Thoracic aorta (tissue), 2 donors: ENCODE measurements around the gene MME. TPM values are rescaled to one million over a fixed set of nuclear protein-coding genes. Genes with fewer than 3 reads are reported as not detected.

Experiments
- ATAC-seq: fragments of 150-250 bp; one replicate; pipeline ENCODE4 v1.8.0; 2017; ENCODE audit warnings: low read depth; ENCODE audit not compliant: insufficient number of reproducible peaks, low FRiP score
- DNase-seq: peaks from one replicate; pipeline ENCODE4 v3.0.0-alpha.2; 2020; ENCODE audit warnings: low spot score
- H3K27ac ChIP-seq, 2 donors: fragments of 200-600 bp; sonication (generic); 1 replicate in 1 of 2; 2 replicates in 1 of 2; pipeline ENCODE4 v1.5.1; 2016; ENCODE audit warnings: mild to moderate bottlenecking in 2 of 2, moderate library complexity in 2 of 2
- H3K27me3 ChIP-seq: fragments of 200-600 bp; sonication (generic); replicated peaks from 2 replicates; pipeline ENCODE4 v1.6.0; 2016; ENCODE audit warnings: mild to moderate bottlenecking; ENCODE audit not compliant: insufficient read depth
- H3K36me3 ChIP-seq: fragments of 200-600 bp; sonication (generic); one replicate; pipeline ENCODE4 v1.5.1; 2016
- H3K4me1 ChIP-seq, 2 donors: fragments of 200-600 bp; sonication (generic); 1 replicate in 1 of 2; 2 replicates in 1 of 2; pipeline versions ENCODE4 v1.5.1 to v1.6.0; 2016; ENCODE audit warnings: low read depth in 2 of 2, mild to moderate bottlenecking in 1 of 2; ENCODE audit not compliant: control insufficient read depth in 1 of 2
- H3K4me3 ChIP-seq: fragments of 200-600 bp; sonication (generic); 2 replicates; pipeline ENCODE4 v1.5.1; 2016; ENCODE audit warnings: mild to moderate bottlenecking
- H3K9me3 ChIP-seq: fragments of 200-600 bp; sonication (generic); 2 replicates; pipeline ENCODE4 v1.5.1; 2016
- CTCF ChIP-seq: fragments of 200-600 bp; sonication (generic); IDR thresholded peaks from one replicate; pipeline ENCODE4 v1.5.1; 2019; ENCODE audit warnings: antibody characterized with exemption
- total RNA-seq, 2 donors: library from RNA; depleted of rRNA; stranded (reverse); fragments of >200 nt; gene quantifications; one replicate each; pipeline versions ENCODE4 v1.1.0 to v1.2.3, GENCODE V29; 2016

The MME gene
- total RNA-seq, 2 donors from 2014 or later = 3.6 to 4.3 TPM

GRCh38 chr3:155037508-155038202 is 42.5 kb upstream of the MME start:
- ATAC-seq (no peak), DNase-seq (no peak)
- H3K36me3 ChIP-seq = no peaks in the 10 kb centered on the region
- H3K27me3 ChIP-seq = no peaks in the 10 kb centered on the region
- H3K27ac ChIP-seq = no peak overlapping the region
- TF ChIP-seq CTCF = no peak
- H3K9me3 ChIP-seq = no peaks in the 10 kb centered on the region
- no peak overlapping the region for H3K4me3 ChIP-seq
- no peaks in the 10 kb centered on the region for H3K4me1 ChIP-seq

- no peak for ATAC-seq
- no peak for TF ChIP-seq CTCF
These were observed 41.9 kb upstream of the MME start for GRCh38 chr3:155038203-155038554.

DNA sequence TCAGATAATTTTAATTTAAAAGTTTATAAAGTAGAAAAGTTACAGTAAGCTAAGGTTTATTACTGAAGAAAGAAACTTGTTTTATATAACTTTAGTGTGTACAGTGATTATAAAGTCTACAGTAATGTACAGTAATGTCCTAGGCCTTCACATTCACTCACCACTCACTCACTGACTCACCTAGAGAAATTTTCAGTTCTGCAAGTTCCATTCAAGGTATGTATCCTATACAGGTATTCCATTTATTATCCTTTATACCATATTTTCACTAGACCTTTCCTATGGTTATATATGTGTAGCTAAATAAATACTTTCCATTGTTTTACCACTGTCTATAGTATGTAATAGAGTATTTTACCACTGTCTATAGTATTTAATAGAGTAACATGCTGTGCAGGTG is 33.2 kb upstream of the MME start:
- no peak for DNase-seq
- H3K9me3 ChIP-seq = no peaks in the 10 kb centered on the region
- H3K27ac ChIP-seq = no peak overlapping the region
- H3K4me3 ChIP-seq = no peak overlapping the region
- H3K27me3 ChIP-seq = no peaks in the 10 kb centered on the region
- H3K36me3 ChIP-seq = no peaks in the 10 kb centered on the region
- no peaks in the 10 kb centered on the region for H3K4me1 ChIP-seq
- ATAC-seq = no peak
- TF ChIP-seq CTCF = no peak

More at GRCh38 chr3:155038203-155038554, 41.9 kb upstream of the MME start:
- H3K9me3 ChIP-seq = no peaks in the 10 kb centered on the region
- H3K27me3 ChIP-seq = no peaks in the 10 kb centered on the region
- H3K36me3 ChIP-seq = no peaks in the 10 kb centered on the region
- no peak overlapping the region for H3K27ac ChIP-seq
- no peaks in the 10 kb centered on the region for H3K4me1 ChIP-seq
- no peak for DNase-seq
- no peak overlapping the region for H3K4me3 ChIP-seq

GRCh38 chr3:155047672-155048071 is 32.4 kb upstream of the MME start:
- no peak for DNase-seq

DNA sequence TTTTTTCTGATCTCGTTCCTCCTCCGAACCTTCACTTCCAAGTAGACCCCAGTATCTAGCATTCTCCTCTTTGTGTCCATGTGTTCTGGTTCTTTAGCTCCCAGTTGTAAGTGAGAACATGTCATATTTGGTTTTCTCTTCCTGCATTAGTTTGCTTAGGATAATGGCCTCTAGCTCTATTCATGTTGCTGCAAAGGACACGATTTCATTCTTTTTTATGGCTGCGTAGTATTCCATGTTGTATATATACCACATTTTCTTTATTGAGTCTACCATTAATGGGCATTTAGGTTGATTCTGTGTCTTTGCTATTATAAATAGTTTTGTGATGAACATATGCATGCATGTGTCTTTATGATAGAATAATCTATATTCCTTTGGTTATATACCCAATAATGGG is 30.2 kb upstream of the MME start:
- TF ChIP-seq CTCF = no peak
- no peak overlapping the region for H3K27ac ChIP-seq
- H3K9me3 ChIP-seq = no peaks in the 10 kb centered on the region
- DNase-seq (no peak), ATAC-seq (no peak)
- no peaks in the 10 kb centered on the region for H3K36me3 ChIP-seq
- no peak overlapping the region for H3K4me3 ChIP-seq
- H3K27me3 ChIP-seq = no peaks in the 10 kb centered on the region
- no peaks in the 10 kb centered on the region for H3K4me1 ChIP-seq

More at GRCh38 chr3:155047672-155048071, 32.4 kb upstream of the MME start:
- no peaks in the 10 kb centered on the region for H3K9me3 ChIP-seq
- no peak for ATAC-seq
- no peak overlapping the region for H3K4me3 ChIP-seq
- H3K36me3 ChIP-seq = no peaks in the 10 kb centered on the region
- H3K27ac ChIP-seq = no peak overlapping the region
- no peak for TF ChIP-seq CTCF
- H3K4me1 ChIP-seq = no peaks in the 10 kb centered on the region
- no peaks in the 10 kb centered on the region for H3K27me3 ChIP-seq
